Raji (cell line): ENCODE data around the gene NEU4.

Experiments used
- POLR2A ChIP-seq: IDR thresholded peaks from 2 replicates; pipeline ENCODE4 v1.6.1; 2011; ENCODE audit warnings: low read depth, low read length, control low read depth; ENCODE audit not compliant: insufficient read depth

NEU4 gene

GRCh38 chr2:241795021-241795999 lies 13.7 kb upstream of the NEU4 start:
- no peak for TF ChIP-seq POLR2A

GRCh38 chr2:241796209-241796608 lies 12.8 kb upstream of the NEU4 start:
- TF ChIP-seq POLR2A = no peak

- TF ChIP-seq POLR2A = no peak
These were observed 12.3 kb upstream of the NEU4 start for GRCh38 chr2:241796610-241797138.

- TF ChIP-seq POLR2A = no peak
These were observed 11.4 kb upstream of the NEU4 start for GRCh38 chr2:241797441-241798080.

GRCh38 chr2:241798081-241798630 lies 10.8 kb upstream of the NEU4 start:
- TF ChIP-seq POLR2A = no peak

GRCh38 chr2:241798631-241799521 lies 10.1 kb upstream of the NEU4 start:
- TF ChIP-seq POLR2A = no peak

- TF ChIP-seq POLR2A = no peak
These were observed 9.3 kb upstream of the NEU4 start for GRCh38 chr2:241799522-241800197.

- no peak for TF ChIP-seq POLR2A
These were observed 7.2 kb upstream of the NEU4 start for GRCh38 chr2:241801611-241802420.

- no peak for TF ChIP-seq POLR2A
These were observed 6.3 kb upstream of the NEU4 start for GRCh38 chr2:241802421-241803318.

GRCh38 chr2:241803387-241804325 lies 5.3 kb upstream of the NEU4 start:
- no peak for TF ChIP-seq POLR2A
